ENCODE results near the gene AFAP1. TPM values are rescaled to one million over a fixed set of nuclear protein-coding genes. Genes with fewer than 3 reads are reported as not detected.

Gene AFAP1, protein sequence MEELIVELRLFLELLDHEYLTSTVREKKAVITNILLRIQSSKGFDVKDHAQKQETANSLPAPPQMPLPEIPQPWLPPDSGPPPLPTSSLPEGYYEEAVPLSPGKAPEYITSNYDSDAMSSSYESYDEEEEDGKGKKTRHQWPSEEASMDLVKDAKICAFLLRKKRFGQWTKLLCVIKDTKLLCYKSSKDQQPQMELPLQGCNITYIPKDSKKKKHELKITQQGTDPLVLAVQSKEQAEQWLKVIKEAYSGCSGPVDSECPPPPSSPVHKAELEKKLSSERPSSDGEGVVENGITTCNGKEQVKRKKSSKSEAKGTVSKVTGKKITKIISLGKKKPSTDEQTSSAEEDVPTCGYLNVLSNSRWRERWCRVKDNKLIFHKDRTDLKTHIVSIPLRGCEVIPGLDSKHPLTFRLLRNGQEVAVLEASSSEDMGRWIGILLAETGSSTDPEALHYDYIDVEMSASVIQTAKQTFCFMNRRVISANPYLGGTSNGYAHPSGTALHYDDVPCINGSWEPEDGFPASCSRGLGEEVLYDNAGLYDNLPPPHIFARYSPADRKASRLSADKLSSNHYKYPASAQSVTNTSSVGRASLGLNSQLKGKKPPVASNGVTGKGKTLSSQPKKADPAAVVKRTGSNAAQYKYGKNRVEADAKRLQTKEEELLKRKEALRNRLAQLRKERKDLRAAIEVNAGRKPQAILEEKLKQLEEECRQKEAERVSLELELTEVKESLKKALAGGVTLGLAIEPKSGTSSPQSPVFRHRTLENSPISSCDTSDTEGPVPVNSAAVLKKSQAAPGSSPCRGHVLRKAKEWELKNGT
- 25.2 and 38.3 TPM in 2 replicates for total RNA-seq

GRCh38 chr4:7939377-7940108 is at the start of gene AFAP1:
Gene AFAP1 (minus strand): TSS chr4:7939861. CDS start chr4:7872078, 67,783 bp downstream.

Other genes with a start within 250 kb of the AFAP1 start
- gene ABLIM2, start 219.0 kb upstream of the AFAP1 start, total RNA-seq: 0.09 and 0.14 TPM in 2 replicates